ENCODE measurements around the gene DNAJA3. TPM values are rescaled to one million over a fixed set of nuclear protein-coding genes. Genes with fewer than 3 reads are reported as not detected.
A peak's percentile ranks its signal among the peaks of the same experiment; 100 is the strongest.

Gene DNAJA3
- total and polyA plus RNA-seq, 2 donors (not counting 3 experiments of a cell fraction or from before 2014, with no cell fraction given), result 33.4 to 45.4 TPM

DNA sequence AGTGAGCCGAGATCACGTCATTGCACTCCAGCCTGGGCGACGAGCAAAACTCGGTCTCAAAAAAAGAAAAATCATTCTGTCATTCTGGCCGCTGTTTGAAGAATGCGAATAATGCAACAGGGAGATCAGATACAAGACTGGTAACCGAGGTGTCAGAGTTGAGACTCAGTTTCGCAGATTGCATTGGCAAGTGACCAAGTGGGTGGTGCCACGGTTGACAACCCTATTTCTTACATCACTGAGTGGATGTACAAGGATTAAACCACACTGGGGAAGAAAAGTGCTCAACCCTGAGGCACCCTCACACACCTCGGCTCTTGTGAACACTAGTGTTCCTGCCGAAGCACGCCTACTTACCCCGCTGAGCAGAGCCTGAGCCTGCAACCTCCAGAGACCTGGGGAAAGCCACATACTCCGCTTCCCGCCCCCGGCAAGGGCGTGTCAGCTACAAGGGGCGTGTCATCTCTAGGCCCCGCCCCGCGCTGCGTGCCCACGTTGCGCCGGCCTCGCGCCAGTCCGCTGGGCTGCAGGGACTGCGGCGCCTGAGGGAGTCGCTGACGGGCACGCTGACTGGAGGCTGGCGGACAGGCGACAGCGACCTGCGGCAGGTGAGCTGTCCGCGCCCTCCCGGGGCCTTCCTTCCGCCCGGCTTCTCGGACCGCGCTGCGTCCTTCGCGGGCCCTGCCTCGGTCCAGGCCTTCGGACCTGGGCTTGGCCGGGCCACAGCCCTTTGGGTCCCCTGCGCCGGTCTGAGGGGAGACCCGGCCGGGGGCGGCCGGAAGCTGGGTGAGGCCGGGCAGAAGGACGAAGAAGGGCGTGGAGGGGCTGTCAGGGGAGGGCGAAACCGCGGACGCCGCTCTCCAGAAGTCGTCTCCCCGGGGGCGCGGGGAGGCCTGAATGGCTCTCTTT is 50.5 kb downstream of the DNAJA3 start, which contains the start of gene HMOX2:
TSS of gene HMOX2 (plus strand) at position 519 of the 909 bp plus-strand sequence. CDS start 29,127 bp downstream, outside the sequence.
- H3K36me3 ChIP-seq (ENCODE audit: control insufficient read depth in 2 of 2, extremely low read depth in 1 of 2, insufficient read depth in 2 of 2, low read length in 2 of 2), result no peaks in the 10 kb centered on the region
- peak within 1 kb of the TSS; percentile 75 for H3K27ac ChIP-seq (ENCODE audit: insufficient read depth, low read depth, low read length)
- no peaks in the 10 kb centered on the region for H3K9me1 ChIP-seq (replicated peaks; ENCODE audit: control insufficient read depth, extremely low read depth, insufficient read depth, low read length)
- DNase-seq (ENCODE audit: low read depth, low spot score), result peak; percentile 95
- peak within 1 kb of the TSS; percentile 18 for H2AFZ ChIP-seq (ENCODE audit: low read depth, low read length)
- H3K9me3 ChIP-seq (replicated peaks; ENCODE audit: control insufficient read depth, insufficient read depth, low read length), result no peaks in the 10 kb centered on the region
- ChIA-PET CTCF (interaction anchor here (0.9 to 4.1 kb wide), 7 partner anchors 9 to 110 kb away, joined by 3 to 39 read pairs (median 9); no protein-coding TSS in a partner anchor), POLR2A (no interaction called here)
- no TSS peak for BruUV-seq (replicated peaks)
- peak within 1 kb of the TSS; percentile 66 for H3K4me2 ChIP-seq (ENCODE audit: insufficient read depth, low read length)
- H3K79me2 ChIP-seq (ENCODE audit: control insufficient read depth, insufficient read depth, low read length), result peaks cover 25% of the 10 kb centered on the region
- H3K27me3 ChIP-seq (ENCODE audit: control insufficient read depth in 2 of 2, insufficient read depth in 2 of 2, low read length in 2 of 2), result no peaks in the 10 kb centered on the region
- peaks cover 19% of the 10 kb centered on the region for H3K4me1 ChIP-seq (ENCODE audit: control insufficient read depth, extremely low read depth, insufficient read depth, low read length)
- peak within 1 kb of the TSS; percentile 79 for H3K9ac ChIP-seq (replicated peaks; ENCODE audit: extremely low read depth, insufficient read depth, low read length)
- H4K20me1 ChIP-seq (replicated peaks; ENCODE audit: control insufficient read depth, extremely low read depth, insufficient read depth, low read length), result no peaks in the 10 kb centered on the region
- TF ChIP-seq FOS (IDR thresholded peaks at IDR 0.05; ENCODE audit: borderline replicate concordance, insufficient read depth, low read length) (no peak), POLR2A (IDR thresholded peaks at IDR 0.05; ENCODE audit: low read depth, low read length) (peak; percentile 94), GATA2 (IDR thresholded peaks at IDR 0.05; ENCODE audit: insufficient read depth, insufficient read length, low read depth, low read length) (no peak), POLR2AphosphoS5 (IDR thresholded peaks at IDR 0.05; ENCODE audit: insufficient read depth, low read depth, low read length) (peak; percentile 90), EZH2 (IDR thresholded peaks at IDR 0.05; ENCODE audit: borderline replicate concordance, low read depth, low read length, severe bottlenecking) (no peak)
- TF ChIP-seq, protein P1, sequence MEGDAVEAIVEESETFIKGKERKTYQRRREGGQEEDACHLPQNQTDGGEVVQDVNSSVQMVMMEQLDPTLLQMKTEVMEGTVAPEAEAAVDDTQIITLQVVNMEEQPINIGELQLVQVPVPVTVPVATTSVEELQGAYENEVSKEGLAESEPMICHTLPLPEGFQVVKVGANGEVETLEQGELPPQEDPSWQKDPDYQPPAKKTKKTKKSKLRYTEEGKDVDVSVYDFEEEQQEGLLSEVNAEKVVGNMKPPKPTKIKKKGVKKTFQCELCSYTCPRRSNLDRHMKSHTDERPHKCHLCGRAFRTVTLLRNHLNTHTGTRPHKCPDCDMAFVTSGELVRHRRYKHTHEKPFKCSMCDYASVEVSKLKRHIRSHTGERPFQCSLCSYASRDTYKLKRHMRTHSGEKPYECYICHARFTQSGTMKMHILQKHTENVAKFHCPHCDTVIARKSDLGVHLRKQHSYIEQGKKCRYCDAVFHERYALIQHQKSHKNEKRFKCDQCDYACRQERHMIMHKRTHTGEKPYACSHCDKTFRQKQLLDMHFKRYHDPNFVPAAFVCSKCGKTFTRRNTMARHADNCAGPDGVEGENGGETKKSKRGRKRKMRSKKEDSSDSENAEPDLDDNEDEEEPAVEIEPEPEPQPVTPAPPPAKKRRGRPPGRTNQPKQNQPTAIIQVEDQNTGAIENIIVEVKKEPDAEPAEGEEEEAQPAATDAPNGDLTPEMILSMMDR (IDR thresholded peaks at IDR 0.05; ENCODE audit: extremely low read depth in 1 of 2, insufficient read depth in 1 of 2, low read depth in 1 of 2, low read length in 2 of 2), result peak; percentile 30 to 64
- TF ChIP-seq, protein P2, sequence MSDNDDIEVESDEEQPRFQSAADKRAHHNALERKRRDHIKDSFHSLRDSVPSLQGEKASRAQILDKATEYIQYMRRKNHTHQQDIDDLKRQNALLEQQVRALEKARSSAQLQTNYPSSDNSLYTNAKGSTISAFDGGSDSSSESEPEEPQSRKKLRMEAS (IDR thresholded peaks at IDR 0.05; ENCODE audit: insufficient read depth, insufficient read length), result peak; percentile 89
- dilution Hi-C loops (cut with MboI; ENCODE audit: extremely low pct_ligation_motif_present, low sequenced_read_pairs) (no loop called here), intact Hi-C loops (cut with micrococcal nuclease) (loop anchor here (2.0 to 5.0 kb wide), 2 partner anchors 49 to 63 kb away; partner anchors contain the start of genes CDIP1 and DNAJA3)
- peak within 1 kb of the TSS; percentile 37 to 84 (median 71) for H3K4me3 ChIP-seq (replicated peaks in 1 of 3; ENCODE audit: insufficient read depth in 1 of 3, low read depth in 1 of 3, low read length in 3 of 3)
- peak; percentile 83 for FAIRE-seq

All from endothelial cell of umbilical vein (primary cell).